Measurements from ENCODE around the gene TNP1.

TNP1 gene

DNA sequence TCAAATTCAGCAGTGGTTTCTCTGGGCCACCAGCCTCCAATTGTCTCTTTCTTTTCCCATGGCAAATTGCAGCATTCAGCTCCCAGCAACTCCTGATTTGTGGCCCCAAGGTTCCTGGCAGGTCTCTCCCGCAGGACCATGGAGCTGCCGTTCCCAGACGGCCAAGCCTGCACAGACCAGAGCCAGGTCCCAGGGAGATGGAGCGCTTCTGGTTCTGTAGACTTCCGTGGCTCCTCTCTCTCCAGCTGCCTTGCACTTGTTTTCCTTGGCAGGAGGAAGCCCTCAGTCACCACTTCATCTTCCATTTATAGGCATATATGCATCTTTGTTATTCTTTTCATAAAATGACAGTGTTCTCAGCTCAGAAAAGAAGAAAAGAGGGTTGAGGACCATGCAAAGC, 21.7 kb downstream of the TNP1 start:
- DNase-seq (ENCODE audit: low spot score) = no peak

DNA sequence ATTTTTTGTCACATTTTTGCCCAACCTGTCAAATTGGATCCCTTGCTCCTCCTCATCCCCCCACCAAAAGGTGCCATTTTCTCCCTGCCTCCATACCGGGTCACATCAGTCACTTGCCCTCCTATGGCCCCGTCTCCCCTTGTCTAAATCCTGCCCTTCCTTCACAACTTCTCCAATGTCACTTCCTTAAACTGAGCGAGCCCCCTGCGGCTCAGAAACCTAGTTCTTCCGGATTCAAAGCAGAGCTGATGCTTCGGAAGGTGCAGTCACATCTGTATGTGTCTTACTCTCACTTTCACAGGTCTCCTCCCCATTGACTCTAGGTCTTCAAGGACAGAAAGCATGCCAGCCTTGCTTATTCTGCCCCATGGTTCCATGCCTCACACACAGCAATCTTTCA, 22.1 kb downstream of the TNP1 start:
- DNase-seq (ENCODE audit: low spot score) = no peak

DNA sequence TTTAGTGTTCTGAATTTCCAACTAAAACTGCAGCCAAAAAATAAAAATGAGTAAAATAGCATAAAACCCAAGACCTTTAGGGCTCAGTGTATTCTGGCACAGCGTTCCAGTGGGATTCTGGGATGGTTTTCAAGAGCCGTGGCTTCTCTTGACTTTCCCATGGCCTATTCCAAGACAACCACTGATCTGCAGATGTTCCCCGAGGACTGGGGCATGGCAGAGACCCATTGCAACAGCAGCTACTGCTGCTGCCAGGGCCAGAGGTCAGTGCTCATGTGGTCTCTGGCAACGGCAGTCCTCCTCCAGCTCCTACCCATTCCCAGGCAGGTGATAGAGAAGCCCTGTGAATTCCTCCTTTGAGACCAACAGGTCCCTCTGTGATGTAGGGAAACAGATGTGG, 26.8 kb downstream of the TNP1 start:
- DNase-seq (ENCODE audit: low spot score) = no peak

DNA sequence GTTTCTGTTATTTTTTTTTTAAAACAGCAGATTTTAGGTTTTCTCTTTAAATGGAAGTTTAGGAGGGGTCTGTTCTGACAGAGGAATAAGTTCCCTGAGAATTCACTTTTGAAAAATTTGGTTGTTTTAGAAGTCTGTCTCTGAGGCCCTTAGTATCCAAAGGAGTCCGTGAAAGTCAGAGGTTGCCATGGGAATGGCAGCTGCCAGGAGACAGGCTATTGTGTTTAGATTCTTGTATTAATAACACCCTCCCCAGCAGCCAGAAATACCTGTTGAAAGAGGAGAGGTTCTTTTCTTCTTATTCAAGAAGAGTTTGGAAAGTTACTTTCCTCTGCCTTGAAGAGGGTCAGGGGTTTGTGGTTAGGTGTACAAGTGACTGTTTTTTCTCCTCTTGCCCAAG, 29.5 kb downstream of the TNP1 start:
- no peak for DNase-seq (ENCODE audit: low spot score)

DNA sequence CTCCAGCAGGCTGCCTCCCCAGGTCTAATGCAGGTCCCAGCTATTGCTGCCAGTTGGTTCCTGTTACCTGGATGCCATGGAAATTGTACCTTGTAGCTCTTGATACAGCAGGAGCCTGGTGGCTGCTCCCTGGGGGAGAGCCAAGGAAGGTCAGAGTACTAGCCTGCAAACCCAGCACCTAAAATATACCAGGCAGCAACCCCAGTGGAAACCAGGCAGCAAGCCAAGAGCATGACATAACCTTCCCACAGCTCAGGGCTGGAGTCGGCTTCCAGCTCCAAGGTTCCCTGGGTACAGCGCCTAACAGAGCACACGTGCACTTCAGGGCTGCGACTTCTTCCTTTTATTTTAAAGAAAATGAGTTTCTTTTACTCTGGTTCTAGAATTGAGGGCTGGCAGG, 30.3 kb downstream of the TNP1 start:
- DNase-seq (ENCODE audit: low spot score) = peak; percentile 72

DNA sequence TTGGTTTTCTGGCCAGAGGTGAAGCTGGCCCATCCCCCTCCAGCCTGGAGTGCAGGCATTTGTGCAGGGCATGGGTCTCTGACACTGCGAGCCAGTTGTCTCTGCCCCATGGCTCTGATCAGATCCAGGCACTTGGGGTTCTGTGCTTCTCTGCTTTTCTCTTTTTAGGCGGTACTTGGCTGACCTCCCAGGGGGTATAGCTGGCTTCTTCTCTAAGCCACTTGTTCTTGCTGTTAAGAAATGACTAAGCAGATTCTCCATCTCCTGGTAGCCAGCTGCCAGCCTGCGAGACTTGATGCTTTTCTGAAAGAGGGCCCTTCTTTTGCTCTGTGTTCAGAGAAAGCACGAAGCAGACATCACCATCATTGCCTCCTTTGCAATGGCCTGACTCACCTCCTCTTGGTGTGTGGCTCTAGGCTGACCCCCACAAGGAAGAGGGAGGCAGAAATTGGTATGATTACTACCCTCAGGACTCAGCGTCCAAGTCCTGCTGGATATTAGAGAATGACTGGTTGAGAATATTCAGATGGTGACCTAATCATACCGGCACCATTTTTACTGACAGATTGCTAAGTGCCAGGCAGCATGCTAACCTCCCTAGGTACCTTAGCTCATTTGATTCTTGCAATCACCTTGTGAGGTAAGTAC, 32.7 kb downstream of the TNP1 start:
- DNase-seq (ENCODE audit: low spot score) = peak; percentile 32

DNA sequence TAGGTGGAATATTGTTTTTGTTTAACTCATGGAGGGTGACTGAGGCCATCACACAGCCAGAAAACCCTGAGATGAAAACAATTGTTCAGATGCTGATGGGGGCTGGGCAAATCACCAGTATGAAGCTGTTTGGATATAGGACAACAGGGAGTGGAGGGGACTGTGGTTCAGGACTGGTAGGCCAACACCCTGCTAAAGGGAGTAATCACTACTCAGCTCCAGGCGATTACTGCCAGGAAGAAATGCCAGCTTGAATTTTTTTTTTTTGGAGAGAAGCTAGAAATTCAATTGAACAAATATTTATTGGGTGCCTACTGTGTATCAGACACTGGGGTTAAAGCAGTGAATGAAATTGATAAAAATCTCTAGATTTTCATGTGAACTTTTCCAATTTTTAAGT, 37.4 kb downstream of the TNP1 start:
- DNase-seq (ENCODE audit: low spot score) = no peak

DNA sequence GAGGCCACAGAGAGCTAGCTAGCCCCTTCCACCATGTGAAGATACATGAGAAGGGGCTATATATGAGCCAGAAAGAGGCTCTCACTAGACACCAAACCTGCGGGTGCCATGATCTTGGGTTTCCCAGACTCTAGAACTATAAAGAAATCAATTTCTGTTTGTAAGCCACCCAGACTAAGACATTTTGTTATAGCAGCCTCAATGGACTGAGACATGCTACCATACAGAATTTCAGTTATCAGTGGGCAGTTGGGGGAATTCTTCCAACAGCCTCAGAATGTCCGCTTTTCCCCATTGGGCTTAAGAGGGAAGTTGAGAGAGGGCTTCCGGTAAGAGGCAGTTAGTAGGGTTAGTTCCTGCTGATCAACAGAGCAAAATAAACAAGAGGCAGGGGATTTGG, 39.2 kb downstream of the TNP1 start:
- DNase-seq (ENCODE audit: low spot score) = no peak

DNA sequence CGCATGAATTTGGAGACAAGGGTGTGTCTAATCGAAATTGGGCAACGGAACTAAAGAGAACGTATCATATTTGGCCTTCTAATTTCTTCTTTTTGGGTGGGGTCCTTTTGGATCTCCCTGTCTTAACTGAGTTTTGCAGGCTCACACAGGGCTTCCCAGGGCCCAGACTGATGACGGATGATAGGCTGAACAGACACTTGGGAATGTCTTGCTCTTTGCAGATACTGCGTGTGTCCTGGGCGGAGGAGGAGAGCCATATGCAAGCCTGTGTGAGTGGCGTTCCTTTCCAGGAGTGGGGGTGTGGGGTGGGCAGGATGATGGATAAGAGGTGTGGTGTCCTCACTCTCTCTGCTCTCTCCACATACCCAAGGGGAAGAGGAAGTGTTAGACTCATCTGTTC, 40.1 kb downstream of the TNP1 start:
- no peak for DNase-seq (ENCODE audit: low spot score)

DNA sequence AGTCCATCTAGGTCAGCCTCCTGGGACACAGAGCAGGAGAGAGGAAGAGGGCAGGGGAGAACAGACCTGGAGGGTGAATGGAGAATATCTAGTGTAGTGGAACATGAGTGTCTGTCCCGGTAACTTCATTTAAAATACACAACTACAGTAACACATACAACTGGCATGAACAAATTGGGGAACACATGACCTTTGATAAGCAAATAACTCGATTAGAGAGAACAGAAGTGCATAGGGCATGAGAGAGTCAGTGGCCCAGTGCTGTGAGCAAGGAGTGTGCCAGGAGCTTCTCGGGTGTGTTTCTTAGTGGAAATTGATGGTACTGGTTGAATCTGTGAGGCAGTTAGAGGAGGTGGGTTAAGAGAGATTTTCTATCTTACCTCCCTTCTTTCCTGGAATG, 40.8 kb downstream of the TNP1 start:
- no peak for DNase-seq (ENCODE audit: low spot score)

DNA sequence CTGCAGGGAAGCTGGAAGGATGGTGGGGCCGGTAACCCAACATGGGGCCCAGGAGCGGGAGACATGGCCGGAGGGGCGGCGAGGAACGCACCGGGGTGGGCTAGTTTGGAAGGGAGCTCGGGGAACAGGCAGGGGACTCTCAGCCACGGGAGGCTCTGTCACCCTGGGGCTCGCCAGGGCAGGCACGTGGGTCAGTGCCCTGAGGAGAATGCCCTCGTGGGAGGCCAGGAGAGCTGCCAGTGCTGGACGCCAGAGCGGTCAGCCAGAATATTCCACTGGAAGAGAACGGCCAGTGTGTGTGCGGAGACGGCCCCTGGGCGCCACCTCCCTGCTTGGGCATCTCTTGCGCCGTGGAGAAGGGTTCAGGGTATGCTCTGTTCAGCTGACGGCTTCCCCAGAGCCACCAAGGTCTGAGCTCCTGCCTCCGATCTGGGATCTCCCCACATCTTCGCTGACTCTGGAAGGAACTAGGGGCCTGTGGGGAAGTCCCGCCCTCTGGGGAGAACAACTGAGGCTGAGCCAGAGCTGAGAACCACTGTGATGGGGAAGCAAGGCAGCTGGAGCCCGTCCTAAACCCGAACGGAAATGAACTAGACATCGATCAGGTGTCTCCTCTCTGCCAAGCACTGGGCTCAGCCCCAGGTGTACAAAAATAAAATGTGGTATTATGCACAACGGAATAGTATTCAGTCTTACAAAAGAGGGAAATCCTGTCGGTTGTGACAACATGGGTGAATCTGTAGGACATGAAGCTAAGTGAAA, 49.3 kb downstream of the TNP1 start:
- DNase-seq (ENCODE audit: low spot score) = no peak
